ENCODE measurements around the gene THBS1.

- TF ChIP-seq FOXM1 (IDR thresholded peaks at IDR 0.05; ENCODE audit: borderline replicate concordance) (no peak), BHLHE40 (IDR thresholded peaks at IDR 0.05; ENCODE audit: borderline replicate concordance) (no peak), L3MBTL2 (conservative IDR thresholded peaks at IDR 0.05) (no peak), CTBP1 (IDR thresholded peaks at IDR 0.05; ENCODE audit: borderline replicate concordance) (no peak), TARDBP (IDR thresholded peaks at IDR 0.05) (no peak), ZNF384 (IDR thresholded peaks at IDR 0.05) (no peak), NFRKB (IDR thresholded peaks at IDR 0.05) (no peak), SP1 (IDR thresholded peaks at IDR 0.05) (no peak)
- TF ChIP-seq, protein P1, sequence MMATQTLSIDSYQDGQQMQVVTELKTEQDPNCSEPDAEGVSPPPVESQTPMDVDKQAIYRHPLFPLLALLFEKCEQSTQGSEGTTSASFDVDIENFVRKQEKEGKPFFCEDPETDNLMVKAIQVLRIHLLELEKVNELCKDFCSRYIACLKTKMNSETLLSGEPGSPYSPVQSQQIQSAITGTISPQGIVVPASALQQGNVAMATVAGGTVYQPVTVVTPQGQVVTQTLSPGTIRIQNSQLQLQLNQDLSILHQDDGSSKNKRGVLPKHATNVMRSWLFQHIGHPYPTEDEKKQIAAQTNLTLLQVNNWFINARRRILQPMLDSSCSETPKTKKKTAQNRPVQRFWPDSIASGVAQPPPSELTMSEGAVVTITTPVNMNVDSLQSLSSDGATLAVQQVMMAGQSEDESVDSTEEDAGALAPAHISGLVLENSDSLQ (IDR thresholded peaks at IDR 0.05): no peak
Measured at GRCh38 chr15:39608185-39609139, 27.6 kb downstream of the THBS1 start.
